Rectal smooth muscle tissue (tissue), 1 donor: ENCODE results near the gene SIMC1.

Experiments used
- H3K27ac ChIP-seq: one replicate; pipeline ENCODE4 v1.7.0; 2013; ENCODE audit warnings: low read depth, low read length, inconsistent platforms
- H3K27me3 ChIP-seq: one replicate; pipeline ENCODE4 v1.7.0; 2013; ENCODE audit warnings: low read length; ENCODE audit not compliant: control insufficient read depth, insufficient read depth
- H3K36me3 ChIP-seq: one replicate; pipeline ENCODE4 v1.7.0; 2013; ENCODE audit warnings: low read length; ENCODE audit not compliant: control insufficient read depth, insufficient read depth
- H3K4me1 ChIP-seq: one replicate; pipeline ENCODE4 v1.7.0; 2013; ENCODE audit warnings: low read length; ENCODE audit not compliant: control insufficient read depth, insufficient read depth
- H3K4me3 ChIP-seq: one replicate; pipeline ENCODE4 v1.7.0; 2013; ENCODE audit warnings: low read length
- H3K9ac ChIP-seq: one replicate; pipeline ENCODE4 v1.7.0; 2013; ENCODE audit warnings: low read length

The SIMC1 gene

DNA sequence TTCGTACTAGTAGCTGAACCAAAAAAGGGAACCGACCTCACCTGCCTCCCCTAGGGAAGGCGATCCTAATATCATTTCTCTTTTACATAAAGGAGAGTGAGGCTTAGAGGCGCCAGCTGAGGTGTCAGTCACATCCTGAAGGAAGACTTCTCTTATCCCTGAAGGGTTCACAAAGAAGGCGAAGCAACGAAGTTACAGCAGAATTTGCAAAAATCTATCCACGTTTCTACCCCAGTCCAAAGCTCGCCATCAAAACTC, 123.9 kb downstream of the SIMC1 start:
- H3K36me3 ChIP-seq, result no peaks in the 10 kb centered on the region
- H3K27me3 ChIP-seq, result peaks cover 3% of the 10 kb centered on the region
- no peak overlapping the region for H3K9ac ChIP-seq
- peaks cover 11% of the 10 kb centered on the region for H3K4me1 ChIP-seq
- H3K4me3 ChIP-seq, result peak overlapping the region; percentile 91
- peak overlapping the region; percentile 16 for H3K27ac ChIP-seq

GRCh38 chr5:176364765-176365350, 126.6 kb downstream of the SIMC1 start:
- H3K4me1 ChIP-seq, result peaks cover 11% of the 10 kb centered on the region
- H3K36me3 ChIP-seq, result no peaks in the 10 kb centered on the region
- H3K27me3 ChIP-seq, result peaks cover 3% of the 10 kb centered on the region
- H3K4me3 ChIP-seq, result peak overlapping the region; percentile 59
- H3K27ac ChIP-seq, result peak overlapping the region; percentile 87
- peak overlapping the region; percentile 6 for H3K9ac ChIP-seq

DNA sequence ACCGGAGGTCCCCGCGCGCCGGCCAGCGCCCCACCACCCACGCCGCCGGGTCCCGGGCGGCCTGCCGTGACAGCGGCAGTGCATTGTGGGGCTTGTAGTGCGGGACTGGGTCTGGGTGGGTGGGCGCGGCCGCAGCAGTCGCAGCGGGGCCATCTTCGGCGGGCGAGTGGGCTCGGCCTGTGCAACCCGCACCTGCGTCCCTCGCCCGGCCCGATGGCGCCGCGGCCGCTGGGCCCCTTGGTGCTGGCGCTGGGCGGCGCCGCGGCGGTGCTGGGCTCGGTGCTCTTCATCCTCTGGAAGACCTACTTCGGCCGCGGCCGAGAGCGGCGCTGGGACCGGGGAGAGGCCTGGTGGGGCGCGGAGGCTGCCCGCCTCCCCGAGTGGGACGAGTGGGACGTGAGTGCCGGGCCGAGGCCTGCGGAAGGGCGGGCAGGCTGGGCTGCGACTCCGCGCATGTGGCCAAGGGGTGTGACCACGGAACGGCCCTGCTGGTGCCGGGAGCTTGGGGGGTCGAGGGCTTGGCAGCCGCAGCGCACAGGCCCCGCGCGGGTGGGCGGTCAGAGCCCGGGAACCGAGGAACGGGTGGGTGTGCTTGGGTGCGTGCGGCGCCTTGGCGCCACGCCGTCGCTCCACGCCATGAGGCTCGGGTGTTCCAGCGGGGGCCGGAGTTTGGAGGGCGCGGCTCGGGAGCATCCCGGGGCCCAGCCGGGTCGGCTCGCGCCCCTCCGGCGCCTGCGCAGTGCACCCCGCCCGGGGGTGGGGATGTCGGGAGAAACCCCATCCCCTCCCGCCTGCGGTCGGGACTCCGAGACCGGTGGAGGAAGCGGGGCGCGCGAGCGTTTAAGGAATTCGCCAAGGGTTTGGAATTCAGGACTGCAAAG, 127.4 kb downstream of the SIMC1 start, which contains the start of gene ARL10:
Gene ARL10, plus strand, starts transcription at position 137 of the 881 bp plus-strand sequence. Its CDS starts 77 bp downstream, at position 214.
- Histone ChIP-seq H3K36me3 (no peaks in the 10 kb centered on the region), H3K4me3 (peak within 1 kb of the TSS; percentile 59), H3K27ac (peak within 1 kb of the TSS; percentile 87), H3K27me3 (peaks cover 3% of the 10 kb centered on the region), H3K4me1 (peaks cover 11% of the 10 kb centered on the region), H3K9ac (peak within 1 kb of the TSS; percentile 53)

- H3K27ac ChIP-seq, result peak overlapping the region; percentile 50
- H3K4me1 ChIP-seq, result peaks cover 9% of the 10 kb centered on the region
- H3K27me3 ChIP-seq, result peaks cover 3% of the 10 kb centered on the region
- no peaks in the 10 kb centered on the region for H3K36me3 ChIP-seq
- H3K4me3 ChIP-seq, result peak overlapping the region; percentile 59
- peak overlapping the region; percentile 53 for H3K9ac ChIP-seq
Observed at GRCh38 chr5:176366232-176366894, 128.1 kb downstream of the SIMC1 start.

DNA sequence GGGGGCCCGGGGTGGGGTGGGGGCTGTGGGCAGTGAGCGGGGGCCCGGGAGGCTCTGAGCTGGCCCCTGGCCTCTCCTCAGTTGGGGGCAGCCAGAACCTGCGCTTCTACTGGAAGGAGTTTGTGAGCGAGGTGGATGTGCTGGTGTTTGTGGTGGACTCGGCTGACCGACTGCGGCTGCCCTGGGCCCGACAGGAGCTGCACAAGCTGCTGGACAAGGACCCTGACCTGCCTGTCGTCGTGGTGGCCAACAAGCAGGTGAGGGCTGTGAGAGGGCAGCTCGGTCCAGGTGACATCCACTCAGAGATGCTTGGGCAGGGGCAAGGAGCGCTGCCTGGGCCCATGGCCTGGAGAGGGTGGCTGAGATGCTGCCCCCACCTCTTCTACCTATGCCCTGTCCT, 130.5 kb downstream of the SIMC1 start:
- peaks cover 3% of the 10 kb centered on the region for H3K27me3 ChIP-seq
- H3K36me3 ChIP-seq, result no peaks in the 10 kb centered on the region
- H3K4me1 ChIP-seq, result peaks cover 5% of the 10 kb centered on the region

GRCh38 chr5:176369934-176370711, 131.9 kb downstream of the SIMC1 start:
- Histone ChIP-seq H3K36me3 (no peaks in the 10 kb centered on the region), H3K27ac (no peak overlapping the region), H3K27me3 (peaks cover 3% of the 10 kb centered on the region), H3K9ac (no peak overlapping the region), H3K4me1 (peaks cover 5% of the 10 kb centered on the region), H3K4me3 (no peak overlapping the region)

More for the DNA sequence above, 130.5 kb downstream of the SIMC1 start:
- Histone ChIP-seq H3K27ac (no peak overlapping the region), H3K9ac (no peak overlapping the region), H3K4me3 (no peak overlapping the region)

DNA sequence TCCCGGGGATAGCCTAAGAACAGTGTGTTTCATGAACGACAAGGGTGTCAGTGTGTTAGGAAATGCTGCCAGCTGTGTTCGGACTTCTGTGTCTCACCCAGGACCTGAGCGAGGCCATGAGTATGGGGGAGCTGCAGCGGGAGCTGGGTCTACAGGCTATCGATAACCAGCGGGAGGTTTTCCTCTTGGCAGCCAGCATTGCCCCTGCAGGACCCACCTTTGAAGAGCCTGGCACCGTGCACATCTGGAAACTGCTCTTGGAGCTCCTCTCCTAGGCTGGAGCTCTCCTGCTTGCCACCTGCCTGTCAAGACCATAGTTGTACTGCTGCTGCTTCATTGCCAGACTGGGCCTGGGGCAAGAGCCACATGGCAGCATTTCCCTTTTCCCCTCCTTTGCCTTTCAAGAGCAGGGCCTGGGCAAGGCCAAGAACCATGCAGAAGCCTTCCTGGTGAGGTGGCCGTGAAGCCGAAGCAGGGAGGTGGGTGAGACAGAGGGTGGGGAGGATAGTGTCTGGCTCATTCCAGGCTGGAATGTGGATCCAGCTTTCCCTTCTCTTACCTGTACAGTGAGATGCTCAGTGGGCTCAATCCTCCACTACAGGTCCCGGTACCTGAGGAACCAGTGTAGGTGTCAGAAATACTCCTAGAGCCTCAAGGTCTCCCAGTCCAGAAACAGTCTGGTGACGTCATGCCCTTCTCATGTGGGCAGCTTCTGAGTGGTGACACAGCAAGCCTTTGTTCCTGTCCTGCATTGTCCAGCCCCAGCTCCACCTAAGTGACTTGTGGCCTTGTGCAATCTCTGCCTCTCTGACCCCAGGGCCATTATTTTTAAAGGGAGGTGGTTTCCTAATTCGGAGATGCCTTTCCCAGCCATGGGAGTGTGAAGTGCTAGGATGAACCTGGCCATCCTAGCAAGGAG, 133.7 kb downstream of the SIMC1 start:
- Histone ChIP-seq H3K9ac (no peak overlapping the region), H3K27ac (no peak overlapping the region), H3K36me3 (no peaks in the 10 kb centered on the region), H3K27me3 (no peaks in the 10 kb centered on the region), H3K4me3 (no peak overlapping the region), H3K4me1 (no peaks in the 10 kb centered on the region)

- Histone ChIP-seq H3K27me3 (no peaks in the 10 kb centered on the region), H3K4me3 (no peak overlapping the region), H3K4me1 (no peaks in the 10 kb centered on the region), H3K36me3 (no peaks in the 10 kb centered on the region), H3K9ac (no peak overlapping the region), H3K27ac (no peak overlapping the region)
Observed at GRCh38 chr5:176373100-176373818, 135.0 kb downstream of the SIMC1 start.

DNA sequence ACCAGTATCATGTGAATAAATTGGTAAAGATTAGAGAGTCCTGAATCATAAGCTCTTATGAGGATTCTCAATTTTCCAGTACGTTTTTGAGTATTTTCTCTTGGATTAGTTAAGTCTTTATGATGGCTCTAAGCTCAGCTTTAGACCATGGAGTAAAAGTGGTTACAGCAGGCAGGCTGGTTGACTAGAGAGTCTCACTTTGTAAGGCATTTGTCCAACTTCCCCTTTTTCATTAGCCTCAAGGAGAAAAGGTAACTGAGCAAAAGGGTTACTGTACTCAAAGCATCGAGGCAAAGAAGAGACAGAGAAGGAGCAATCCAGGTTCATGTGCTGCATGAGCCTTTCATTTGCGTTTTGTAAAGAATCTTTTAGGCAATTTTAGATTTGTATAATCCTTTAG, 141.7 kb downstream of the SIMC1 start:
- no peak overlapping the region for H3K27ac ChIP-seq
- no peak overlapping the region for H3K9ac ChIP-seq
- H3K4me1 ChIP-seq, result peaks cover 4% of the 10 kb centered on the region
- H3K27me3 ChIP-seq, result no peaks in the 10 kb centered on the region
- no peak overlapping the region for H3K4me3 ChIP-seq
- peaks cover 19% of the 10 kb centered on the region for H3K36me3 ChIP-seq

DNA sequence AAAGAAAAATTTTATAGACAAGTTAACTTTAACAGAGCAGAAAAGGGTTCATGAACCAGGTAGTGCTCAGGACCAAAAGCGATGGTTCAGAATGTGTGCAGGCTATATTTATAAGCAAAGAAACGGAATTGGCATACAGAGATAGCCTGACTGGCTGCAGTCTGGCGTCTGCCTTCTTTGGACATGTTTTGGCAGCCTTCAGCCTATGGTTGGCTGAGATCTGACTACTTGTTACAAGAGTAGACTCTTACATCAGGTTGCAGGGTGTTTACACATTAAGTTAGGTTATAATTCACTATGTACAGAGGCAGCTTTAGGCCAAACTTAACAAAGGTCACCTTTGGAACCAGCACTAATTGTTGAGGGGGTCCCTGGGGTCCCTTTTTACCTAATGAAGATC, 143.2 kb downstream of the SIMC1 start:
- no peaks in the 10 kb centered on the region for H3K27me3 ChIP-seq
- peaks cover 22% of the 10 kb centered on the region for H3K36me3 ChIP-seq
- H3K4me1 ChIP-seq, result peaks cover 4% of the 10 kb centered on the region
- no peak overlapping the region for H3K4me3 ChIP-seq
- peak overlapping the region; percentile 74 for H3K27ac ChIP-seq
- H3K9ac ChIP-seq, result no peak overlapping the region

GRCh38 chr5:176381979-176382378, 143.8 kb downstream of the SIMC1 start:
- Histone ChIP-seq H3K27me3 (no peaks in the 10 kb centered on the region), H3K9ac (no peak overlapping the region), H3K27ac (peak overlapping the region; percentile 74)

More at GRCh38 chr5:176381979-176382378, 143.8 kb downstream of the SIMC1 start:
- peaks cover 4% of the 10 kb centered on the region for H3K4me1 ChIP-seq
- no peak overlapping the region for H3K4me3 ChIP-seq
- peaks cover 22% of the 10 kb centered on the region for H3K36me3 ChIP-seq
